NCI-H524 (cell line): ENCODE measurements around the gene KLK8.
A peak's percentile ranks its signal among the peaks of the same experiment; 100 is the strongest.

Experiments used
- DNase-seq, 2 experiments: peaks; one replicate each; lab custom pipeline; 2025; lab: John Stamatoyannopoulos, UW

Gene KLK8, protein sequence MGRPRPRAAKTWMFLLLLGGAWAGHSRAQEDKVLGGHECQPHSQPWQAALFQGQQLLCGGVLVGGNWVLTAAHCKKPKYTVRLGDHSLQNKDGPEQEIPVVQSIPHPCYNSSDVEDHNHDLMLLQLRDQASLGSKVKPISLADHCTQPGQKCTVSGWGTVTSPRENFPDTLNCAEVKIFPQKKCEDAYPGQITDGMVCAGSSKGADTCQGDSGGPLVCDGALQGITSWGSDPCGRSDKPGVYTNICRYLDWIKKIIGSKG

DNA sequence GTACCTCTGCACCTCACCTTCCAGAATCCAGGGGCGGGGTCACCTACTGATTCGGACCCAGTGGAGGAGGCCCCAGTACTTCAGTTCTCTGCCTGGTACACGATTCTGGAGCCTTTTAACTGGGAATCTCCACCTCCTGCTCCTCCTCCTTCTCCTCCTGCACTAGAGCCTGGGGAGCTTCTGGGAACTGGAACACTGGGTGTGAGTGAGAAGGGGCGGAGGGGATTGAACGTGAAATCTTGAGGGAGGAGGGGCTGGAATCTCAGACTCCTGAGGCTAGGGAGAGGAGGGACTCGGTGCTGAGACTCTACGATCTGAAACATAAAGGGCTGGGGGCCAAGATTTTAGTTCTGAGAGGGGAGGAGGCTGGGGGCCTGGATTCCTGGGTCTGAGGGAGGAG lies at the start of gene KLK8:
KLK8 (minus strand) TSS at position 90 of the 400 bp plus-strand sequence. CDS start 437 bp downstream, outside the sequence.
- DNase-seq = no peak

DNA sequence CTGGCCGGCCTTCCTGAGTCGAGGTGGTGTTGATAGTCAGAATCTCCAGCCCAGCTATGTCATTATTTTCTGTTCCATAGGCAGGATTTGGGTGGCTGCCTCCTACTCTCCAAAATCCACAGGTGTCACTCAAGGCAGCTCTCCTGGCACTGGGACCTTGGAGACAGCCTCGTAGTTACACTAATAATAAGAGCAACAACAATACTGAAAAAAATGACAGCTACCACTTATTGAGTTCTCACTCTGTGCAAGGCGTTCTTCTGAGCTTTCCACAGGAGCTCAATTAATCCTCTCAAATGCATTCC lies 45.6 kb upstream of the KLK8 start:
- no peak for DNase-seq

DNA sequence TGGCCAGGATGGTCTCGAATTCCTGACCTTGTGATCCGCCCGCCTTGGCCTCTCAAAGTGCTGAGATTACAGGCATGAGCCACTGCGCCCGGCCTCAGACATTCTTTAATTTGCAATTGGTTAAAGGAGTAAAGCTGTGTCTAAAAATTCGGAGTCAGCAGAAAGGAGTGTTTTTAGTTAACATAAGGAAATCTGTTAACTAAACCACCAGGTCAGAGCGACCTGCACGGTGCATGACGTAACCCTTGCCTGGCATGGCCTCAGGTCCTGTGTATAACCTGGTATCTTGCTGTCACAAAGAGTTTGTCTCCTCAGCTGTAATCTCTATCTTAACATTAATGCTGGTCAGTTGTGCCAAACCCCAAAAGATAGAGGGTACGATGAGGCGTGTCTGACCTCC lies 42.9 kb upstream of the KLK8 start:
- DNase-seq = no peak

DNA sequence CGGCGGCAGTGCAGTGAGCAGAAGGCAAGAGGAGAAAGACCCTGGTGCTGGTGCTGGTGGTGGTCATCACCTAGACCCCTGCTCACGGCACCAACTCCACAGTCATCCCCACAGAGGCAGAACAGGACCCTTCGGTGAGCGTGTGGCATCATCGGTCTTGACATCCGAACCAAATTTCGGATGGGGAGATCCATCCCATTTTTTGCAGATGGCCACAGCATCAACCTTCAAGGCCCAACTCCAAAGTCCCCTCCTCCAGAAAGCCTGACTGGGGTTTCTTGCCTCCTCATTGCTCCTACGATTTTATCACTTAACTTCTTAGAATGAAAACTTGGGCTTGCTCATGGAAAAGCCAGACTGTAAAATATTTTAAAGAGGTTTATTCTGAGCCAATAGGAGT lies 42.1 kb upstream of the KLK8 start:
- no peak for DNase-seq

DNA sequence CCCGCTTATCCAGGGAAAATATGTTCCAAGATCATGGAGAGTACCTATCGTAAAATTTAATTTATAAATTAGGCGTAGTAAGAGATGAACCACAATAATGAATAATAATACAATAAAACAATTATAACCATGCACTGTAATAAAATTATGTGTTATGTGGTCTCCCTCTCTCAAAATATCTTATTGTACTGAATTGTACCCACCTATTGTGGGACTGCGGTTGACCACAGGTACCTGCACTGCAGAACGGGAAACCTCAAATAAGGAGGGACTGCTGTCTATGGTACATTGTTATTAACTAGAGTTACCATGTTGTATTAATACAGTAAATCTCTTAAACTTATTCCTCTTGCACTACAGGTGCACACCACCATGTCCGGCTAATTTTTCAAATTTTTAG lies 38.7 kb upstream of the KLK8 start:
- no peak for DNase-seq

DNA sequence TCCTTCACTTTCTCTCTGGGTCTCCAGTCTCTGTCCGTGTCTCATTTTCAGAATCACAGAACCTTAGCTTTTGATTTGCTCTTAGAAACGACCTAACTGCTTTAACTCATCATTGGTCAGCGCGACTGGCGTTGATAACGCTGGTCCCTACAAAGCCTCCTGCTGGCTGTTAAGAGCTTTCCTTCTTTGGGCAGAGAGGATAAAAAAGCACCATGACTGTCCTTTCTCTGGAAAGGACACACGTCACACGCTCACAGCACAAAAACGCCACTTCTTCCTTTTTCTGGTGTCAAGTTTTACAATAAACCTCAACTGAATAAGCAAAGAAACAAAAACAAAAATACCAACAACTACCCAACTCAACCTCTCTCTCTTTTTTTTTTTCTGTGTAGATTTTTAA lies 35.1 kb upstream of the KLK8 start:
- DNase-seq = no peak

DNA sequence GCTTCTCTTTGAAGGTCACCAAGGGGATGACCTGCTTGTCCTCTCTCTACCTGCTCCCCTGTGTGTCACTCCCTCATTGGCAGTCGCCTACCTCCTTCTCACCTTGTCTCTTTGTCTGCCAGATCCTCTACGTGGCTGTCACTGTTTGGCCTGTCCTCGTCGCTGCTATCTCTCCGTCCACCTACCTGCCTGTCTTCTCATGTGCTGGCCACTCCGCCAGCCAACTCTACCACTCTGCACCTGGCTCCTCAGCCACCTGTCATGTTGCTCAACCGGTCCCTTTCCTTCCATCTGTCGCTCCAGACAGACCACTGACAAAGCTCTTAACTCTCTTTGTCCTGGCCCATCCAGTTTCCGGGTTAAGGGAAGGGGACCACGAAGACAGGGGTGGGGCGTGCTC lies 33.3 kb upstream of the KLK8 start, which contains the start of gene KLK12:
KLK12 (minus strand) TSS at position 299 of the 400 bp plus-strand sequence. CDS start 381 bp downstream, outside the sequence.
- DNase-seq = no peak

DNA sequence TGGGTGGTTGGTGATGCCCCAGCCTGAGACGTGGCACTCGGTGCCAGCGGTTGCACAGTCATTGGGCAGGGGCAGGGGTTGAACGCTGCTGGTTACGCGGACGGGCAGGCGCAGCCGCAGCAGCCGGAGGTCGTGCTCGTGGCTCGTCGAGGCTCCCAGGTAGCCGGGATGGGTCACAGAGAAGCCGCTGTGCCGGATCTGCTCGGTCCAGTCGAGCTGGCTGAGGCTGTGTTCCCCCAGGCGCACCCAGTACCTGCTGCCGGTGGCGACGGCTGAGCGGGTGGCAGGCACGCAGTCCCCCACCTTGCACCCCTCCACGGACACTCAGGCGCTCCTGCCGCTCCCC lies 30.4 kb upstream of the KLK8 start:
- DNase-seq = no peak

DNA sequence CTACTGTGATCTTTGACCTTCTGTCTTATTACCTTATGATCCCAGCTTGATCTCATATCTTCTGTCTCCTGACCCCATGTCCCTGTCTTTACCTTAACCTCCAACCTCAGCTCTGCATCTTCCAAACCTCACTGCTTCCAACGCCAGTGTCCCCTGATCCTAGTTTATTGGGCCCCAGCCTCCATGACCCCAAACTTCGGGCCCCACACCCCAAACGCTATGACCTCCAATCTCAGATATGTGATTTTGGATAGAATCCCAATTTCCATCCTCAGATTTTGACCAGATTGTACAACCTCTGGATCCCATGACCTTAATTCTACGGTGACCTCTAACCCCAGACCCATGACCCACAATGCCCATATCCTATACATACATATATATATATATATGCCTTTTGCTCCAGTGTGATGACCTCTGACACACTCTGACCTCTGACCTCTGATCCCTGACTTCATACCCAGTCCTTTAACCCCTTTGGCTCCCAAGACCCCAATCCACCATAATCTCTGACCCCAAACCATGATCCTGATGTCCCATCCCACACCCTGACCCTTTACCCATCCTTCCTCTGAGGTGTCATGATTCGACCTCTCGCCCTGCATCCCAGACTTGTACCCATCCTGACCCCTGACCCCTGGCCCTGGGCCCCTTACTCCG lies 29.9 kb upstream of the KLK8 start:
- no peak for DNase-seq

DNA sequence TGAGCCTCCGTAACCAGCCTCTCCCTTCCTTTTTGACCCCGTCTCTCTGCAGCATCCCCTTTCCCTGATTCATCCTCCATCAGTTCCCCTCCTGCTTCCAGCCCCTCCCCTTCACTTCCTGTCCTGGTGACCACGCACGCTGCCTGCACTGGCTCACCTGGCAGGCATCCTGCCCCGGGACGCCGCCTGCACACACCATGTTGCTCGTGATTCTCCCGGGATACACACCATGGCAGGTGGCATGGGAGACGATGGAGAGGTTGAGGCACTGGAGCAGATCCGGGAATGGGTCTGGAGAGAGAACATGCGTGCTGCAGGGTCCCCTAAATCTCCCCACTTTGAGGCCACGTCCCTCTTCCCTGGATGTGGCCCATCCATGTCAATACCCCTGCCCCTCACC lies 29.2 kb upstream of the KLK8 start:
- no peak for DNase-seq

DNA sequence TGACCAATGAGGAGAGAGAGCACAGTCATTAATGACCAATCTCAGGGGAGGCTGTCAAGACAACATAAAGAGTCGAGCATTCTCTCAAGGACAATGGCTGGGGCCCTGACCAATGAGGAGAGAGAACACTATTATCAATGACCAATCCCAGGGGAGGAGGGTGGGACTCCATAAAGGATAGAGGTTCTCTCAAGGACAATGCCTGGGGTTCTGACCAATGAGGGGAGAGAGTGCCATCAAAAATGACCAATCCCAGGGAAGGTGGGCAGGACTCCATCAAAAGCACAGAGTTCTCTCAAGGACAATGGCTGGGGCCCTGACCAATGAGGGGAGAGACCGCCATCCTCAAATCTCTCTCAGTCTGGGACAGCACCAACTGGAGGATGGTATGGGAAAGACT lies 28.3 kb upstream of the KLK8 start:
- no peak for DNase-seq

DNA sequence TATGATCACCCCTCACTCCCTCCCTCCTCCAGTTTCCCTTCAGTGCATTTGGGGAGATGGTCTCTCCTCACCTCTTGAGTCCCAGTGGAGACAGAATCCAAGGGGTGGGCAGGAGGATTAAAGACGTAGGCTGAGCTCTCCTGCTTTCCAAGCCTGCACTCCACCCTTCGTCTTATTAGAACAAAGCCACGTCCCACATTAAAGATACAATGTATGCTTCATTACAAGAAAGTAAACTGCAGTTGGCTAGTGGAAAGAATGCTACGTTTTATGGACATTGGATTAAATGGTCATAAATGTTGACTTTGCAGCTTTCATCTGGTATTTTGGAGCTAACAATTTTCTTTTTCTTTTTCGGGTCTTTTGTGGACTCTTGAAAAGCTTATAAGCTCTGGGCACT lies 26.5 kb upstream of the KLK8 start:
- no peak for DNase-seq

DNA sequence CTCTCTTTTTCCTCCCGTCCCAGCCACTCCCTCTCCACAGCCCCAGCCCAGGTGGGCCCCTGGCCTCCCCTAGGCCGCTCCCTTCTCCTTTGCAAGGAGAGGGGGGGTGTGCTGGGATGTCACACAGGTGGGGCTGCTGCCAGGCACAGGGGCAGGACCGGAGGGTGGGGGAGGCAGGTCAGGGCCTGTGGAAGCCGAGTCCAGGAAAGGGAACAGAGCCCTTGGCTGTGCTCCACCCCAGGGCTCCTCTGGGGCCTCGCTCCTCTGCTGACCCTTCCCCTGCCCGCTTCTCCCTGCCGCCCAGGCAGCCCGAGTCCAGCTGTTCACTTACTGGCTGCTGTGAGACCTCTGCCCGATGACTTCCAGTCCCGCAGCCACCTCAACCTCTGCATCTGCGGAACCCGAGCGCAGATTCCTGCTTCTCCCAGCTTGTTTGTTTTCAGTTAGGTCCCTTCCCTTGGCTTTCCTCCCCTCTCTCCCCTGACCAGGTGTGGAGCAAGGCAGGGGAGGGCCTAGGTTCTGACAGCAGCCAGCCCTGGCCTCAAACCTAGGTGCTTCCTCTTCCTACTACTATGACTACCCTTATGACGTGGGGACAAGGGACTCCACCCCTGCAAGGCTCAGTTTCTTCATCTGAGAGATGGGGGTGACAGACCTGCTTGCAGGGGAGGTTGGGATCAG lies 25.9 kb upstream of the KLK8 start:
- no peak for DNase-seq

DNA sequence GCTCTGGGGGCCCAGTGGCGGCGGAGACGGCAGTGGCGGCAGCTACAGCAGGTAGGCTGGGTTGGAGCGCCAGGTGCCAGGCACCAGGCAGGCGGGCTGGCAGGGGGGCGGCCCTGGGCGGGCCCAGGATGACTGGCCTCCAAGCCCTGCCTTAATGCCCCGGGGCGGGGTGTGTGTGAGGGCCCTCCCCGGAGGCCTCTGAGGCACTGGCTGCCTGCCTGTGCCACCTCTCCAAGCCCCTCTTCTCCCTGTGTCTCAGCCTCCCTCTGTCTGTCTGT lies 25.1 kb upstream of the KLK8 start, which contains the start of gene KLK11:
KLK11 (minus strand) TSS at position 63 of the 278 bp plus-strand sequence. CDS start 985 bp downstream, outside the sequence.
- DNase-seq = no peak

DNA sequence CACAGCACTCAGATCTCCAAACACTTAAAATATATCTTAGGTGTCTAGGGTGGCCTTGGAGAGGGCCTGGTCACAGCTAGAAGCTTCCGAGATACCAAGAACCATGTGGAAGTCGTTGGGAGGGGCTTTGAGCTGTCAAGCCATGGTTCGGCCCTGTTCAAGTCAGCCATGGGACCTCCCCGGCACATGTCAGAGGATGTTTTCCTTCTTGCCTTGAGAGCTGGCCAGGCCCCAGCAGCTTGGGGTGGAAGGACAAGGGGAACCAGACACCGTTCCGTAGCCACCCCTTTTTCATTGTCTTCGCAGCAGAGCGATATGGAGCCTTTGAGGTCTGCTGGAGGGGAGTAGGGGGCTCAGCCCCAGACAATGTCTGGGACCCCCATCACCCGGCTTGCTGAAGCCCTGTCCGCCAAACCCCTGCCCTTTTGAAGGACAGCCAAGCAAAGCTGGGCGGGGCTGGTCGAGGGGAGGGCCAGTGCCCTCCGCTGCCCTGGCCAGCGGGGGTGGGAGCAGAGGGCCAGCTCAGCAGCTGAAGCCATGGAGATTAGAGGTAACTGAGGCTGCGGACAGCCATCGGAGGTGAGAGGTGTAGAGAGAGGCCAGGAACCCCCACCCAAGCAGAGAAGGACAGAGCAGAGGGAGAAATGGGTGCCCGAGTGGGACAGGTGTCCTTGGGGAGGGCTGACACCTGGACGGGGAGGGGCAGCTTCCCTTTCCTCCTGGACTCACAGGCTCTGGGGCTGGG lies 24.6 kb upstream of the KLK8 start:
- DNase-seq = no peak

DNA sequence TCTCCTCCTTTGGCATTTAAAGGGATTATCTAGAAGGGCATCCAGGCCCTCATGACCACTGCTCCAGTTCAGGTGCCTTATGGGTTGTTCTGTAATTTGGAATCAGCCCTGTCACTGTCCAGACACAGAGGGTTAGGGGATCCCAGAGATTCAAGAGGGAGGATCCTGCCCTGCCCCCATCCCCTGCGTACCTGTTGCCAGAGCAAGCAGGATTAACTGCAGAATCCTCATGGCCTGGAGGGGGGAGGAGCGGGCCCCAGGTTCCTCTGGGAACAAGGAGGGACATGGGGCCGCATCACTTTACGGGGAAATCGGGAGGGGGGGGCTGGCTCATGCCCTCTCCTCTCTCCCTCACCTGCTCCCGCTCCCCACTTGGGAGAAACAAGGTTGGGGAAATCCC lies 24.0 kb upstream of the KLK8 start:
- no peak for DNase-seq

DNA sequence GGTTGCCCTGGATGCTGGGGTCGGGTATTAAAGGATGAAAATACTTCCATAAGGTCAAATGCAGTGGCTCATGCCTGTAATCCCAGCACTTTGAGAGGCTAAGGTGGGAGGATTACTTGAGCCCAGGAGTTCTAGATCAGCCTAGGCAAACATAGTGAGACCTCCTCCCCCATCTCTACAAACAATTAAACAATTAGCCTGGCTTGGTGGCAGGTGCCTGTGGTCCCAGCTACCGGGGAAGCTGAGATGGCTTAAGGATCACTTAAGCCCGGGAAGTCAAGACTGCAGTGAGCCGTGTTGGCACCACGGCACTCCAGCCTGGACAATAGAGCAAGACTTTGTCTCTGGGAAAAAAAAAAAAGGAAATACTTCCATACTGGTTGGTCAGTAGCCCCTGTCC lies 23.5 kb upstream of the KLK8 start:
- DNase-seq = no peak

DNA sequence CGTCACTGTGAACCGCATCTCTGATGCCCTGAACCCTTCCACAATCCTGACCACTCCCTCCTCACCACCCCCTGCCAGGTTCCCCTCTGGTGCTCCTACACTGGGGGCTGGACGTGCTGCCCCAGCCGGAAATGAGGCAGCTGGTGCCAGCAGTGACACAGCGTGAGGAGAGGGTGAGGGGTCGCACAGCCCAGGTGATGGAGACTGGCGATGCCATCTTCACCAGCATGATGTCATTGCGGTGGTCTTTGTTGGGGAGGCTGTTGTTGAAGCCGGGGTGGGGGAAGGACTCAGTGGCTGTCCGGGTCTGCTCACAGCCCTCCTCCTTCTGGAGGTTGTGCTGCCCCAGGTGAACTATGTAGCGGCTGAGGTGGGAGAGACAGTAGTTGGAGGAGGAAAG lies 22.5 kb upstream of the KLK8 start:
- no peak for DNase-seq

DNA sequence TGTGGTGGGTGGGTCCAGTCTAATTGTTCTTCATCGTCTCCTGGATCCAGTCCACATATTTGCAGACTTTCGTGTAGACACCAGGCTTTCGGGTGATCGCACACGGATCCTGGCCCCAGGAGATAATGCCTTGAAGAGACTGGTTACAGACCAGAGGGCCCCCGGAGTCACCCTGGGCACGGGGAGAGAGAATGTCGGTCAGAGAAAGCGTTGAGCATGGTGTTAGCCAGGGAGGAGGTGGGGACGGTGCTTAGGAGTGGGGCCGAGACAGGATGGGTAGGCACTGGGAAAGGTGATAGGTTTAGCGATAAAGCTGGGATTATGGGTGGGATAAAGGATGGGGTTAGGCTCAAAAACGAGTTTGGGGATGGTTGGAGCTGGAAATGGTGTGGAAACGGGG lies 21.1 kb upstream of the KLK8 start:
- DNase-seq = no peak

DNA sequence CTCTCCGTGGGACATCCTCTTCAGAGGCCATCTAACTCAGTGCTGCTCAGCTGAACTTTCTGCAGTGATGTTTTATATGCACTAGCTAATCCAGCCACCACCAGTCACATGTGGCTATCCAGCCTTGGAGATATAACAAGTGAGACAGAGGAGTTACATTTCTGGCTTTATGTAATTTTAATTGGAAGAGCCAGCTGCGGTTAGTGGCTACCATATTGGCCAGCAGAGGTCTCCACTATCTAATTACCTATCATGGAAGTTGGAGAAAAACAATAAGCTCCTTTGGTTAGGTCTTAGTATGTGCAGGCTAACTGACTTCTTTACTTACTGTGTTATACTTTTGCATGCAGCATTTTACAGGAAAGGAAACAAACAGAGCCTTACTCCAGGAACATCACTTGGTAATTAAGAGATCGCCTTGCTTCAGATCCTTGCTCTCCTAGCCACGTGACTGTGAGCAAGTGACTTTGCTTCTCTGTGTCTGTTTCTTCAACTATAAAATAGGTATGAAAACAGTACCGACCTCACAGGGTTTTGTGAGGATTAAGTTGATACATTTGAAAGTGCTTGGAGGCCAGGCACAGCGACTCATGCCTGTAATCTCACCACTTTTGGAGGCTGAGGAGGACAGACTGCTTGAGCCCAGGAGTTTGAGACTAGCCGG lies 19.7 kb upstream of the KLK8 start:
- peak; percentile 10 to 53 for DNase-seq

DNA sequence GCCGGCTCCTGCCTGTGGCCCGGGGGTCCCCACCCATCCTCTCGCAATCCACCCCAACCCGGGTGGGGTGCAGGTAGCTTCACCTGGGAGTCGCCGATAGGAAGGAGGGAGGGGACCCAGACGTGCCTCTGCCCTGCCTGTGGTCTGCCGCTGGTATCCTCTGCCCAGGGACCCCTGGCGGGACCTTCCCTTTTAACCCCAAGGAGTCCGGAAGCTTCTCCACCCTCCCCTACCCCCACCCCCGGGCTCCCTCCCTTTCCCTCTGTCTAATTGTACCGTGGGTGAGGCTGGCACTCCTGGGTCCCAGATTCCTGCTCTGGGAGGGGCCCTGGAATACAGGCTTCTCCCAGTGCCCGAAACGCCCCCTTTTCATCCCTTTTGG lies 18.1 kb upstream of the KLK8 start, which contains the start of gene KLK10:
KLK10 (minus strand) TSS at position 166 of the 382 bp plus-strand sequence. CDS start 579 bp downstream, outside the sequence.
- no peak for DNase-seq
